ENCODE data around the gene PGP. TPM values are rescaled to one million over a fixed set of nuclear protein-coding genes. Genes with fewer than 3 reads are reported as not detected.

The PGP gene
- total RNA-seq, 1 donor from 2014 or later: 10.1 TPM

- no peak for DNase-seq
These were observed 22.5 kb upstream of the PGP start for GRCh38 chr16:2237102-2237482.

GRCh38 chr16:2236337-2237101, 21.9 kb upstream of the PGP start, which contains the start of gene DNASE1L2:
Gene DNASE1L2 (plus strand): TSS chr16:2236444. CDS start chr16:2236817, 373 bp downstream.
- DNase-seq: no peak

- DNase-seq: no peak
These were observed 21.2 kb upstream of the PGP start for GRCh38 chr16:2235695-2236336.

- DNase-seq: no peak
These were observed 20.6 kb upstream of the PGP start for GRCh38 chr16:2235234-2235651.

- DNase-seq: no peak
These were observed 20.2 kb upstream of the PGP start for GRCh38 chr16:2234813-2235170.

- DNase-seq: no peak
These were observed 19.5 kb upstream of the PGP start for GRCh38 chr16:2233872-2234812.

GRCh38 chr16:2233046-2233775, 18.6 kb upstream of the PGP start:
- no peak for DNase-seq

GRCh38 chr16:2232094-2232990, 17.7 kb upstream of the PGP start:
- DNase-seq: no peak

- DNase-seq: no peak
These were observed 16.6 kb upstream of the PGP start for GRCh38 chr16:2231016-2231931.

GRCh38 chr16:2230376-2230775, 15.7 kb upstream of the PGP start:
- DNase-seq: no peak

- no peak for DNase-seq
These were observed 15.1 kb upstream of the PGP start for GRCh38 chr16:2229632-2230250.

GRCh38 chr16:2229091-2229490, 14.5 kb upstream of the PGP start:
- DNase-seq: no peak

- DNase-seq: no peak
These were observed 13.7 kb upstream of the PGP start for GRCh38 chr16:2228161-2228824.

GRCh38 chr16:2226918-2227317, 12.3 kb upstream of the PGP start:
- no peak for DNase-seq

- no peak for DNase-seq
These were observed 11.7 kb upstream of the PGP start for GRCh38 chr16:2226245-2226793.

- DNase-seq: no peak
These were observed 9.4 kb upstream of the PGP start for GRCh38 chr16:2223942-2224486.

GRCh38 chr16:2223221-2223941, 8.7 kb upstream of the PGP start, which contains the start of gene E4F1:
Gene E4F1 (plus strand): TSS chr16:2223591. CDS start chr16:2223614, 23 bp downstream.
- DNase-seq: peak; percentile 97
